GM13977 (cell line): ENCODE data around the gene LARP1.

Experiments used
- DNase-seq: peaks from one replicate; pipeline ENCODE4 v3.0.0; 2012; ENCODE audit warnings: low spot score
- CTCF ChIP-seq: IDR thresholded peaks from 2 replicates; pipeline ENCODE4 v1.5.1; 2012; ENCODE audit warnings: mild to moderate bottlenecking, control low read depth; ENCODE audit not compliant: insufficient read depth; ENCODE audit errors: extremely low read depth, missing control alignments
- in situ Hi-C: fragments of 300-500 bp; cut with MboI; formaldehyde crosslinking; loops from one replicate; pipeline ENCODE4 v1.12.0; 2022; ENCODE audit warnings: low sequenced_read_pairs, low pct_unique_long_range_greater_than_20kb, mixed read lengths, inconsistent platforms; ENCODE audit not compliant: unreplicated experiment

LARP1 gene

DNA sequence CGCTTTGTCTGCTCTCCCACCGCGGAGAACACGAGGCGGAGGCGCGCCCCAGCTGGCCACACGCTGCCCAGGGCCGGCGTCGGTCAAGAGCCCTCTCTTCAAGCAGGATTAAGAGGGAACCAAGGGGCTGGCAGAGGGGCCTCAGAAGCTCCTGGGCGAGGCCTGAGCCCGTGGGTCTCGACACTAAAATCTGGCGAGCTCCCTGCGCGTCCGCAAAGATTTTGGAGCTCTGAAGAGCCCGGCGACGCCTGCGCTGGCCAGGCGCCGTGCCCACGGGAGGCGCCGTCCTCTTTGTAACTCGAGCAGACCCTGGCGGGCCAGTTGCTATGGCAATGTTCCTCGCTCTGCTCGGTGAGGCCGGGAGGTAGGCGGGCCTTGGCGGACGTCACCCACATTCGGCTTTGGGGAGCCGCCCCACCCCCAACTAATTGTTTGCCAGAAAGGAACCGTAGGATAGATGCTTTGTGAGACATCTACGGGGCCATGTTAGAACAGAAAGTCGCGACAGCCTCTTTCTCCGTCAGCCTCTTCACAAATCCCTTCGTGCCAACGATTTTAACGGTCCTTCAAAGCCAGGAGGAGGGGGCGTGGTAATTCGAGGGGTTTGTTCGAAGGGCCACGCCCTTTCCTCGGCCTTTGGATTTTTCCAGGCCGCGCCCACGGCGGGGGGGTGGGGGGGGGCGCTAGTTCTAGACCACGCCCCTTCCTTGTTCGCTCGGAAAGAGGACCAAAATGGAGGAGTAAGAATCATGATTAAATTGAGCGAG lies 102.5 kb downstream of the LARP1 start:
- in situ Hi-C loops: no loop called here
- peak; percentile 19 for TF ChIP-seq CTCF
- peak; percentile 88 for DNase-seq

GRCh38 chr5:154858297-154858971 lies 103.3 kb downstream of the LARP1 start, which contains the start of gene CNOT8:
Gene CNOT8, plus strand, starts transcription at chr5:154858627. Its CDS starts 4,652 bp downstream, at chr5:154863279.
- in situ Hi-C loops: no loop called here
- DNase-seq: peak; percentile 92
- TF ChIP-seq CTCF: no peak

- no peak for DNase-seq
- in situ Hi-C loops: no loop called here
- TF ChIP-seq CTCF: no peak
Measured at GRCh38 chr5:154858972-154859871, 104.0 kb downstream of the LARP1 start.

DNA sequence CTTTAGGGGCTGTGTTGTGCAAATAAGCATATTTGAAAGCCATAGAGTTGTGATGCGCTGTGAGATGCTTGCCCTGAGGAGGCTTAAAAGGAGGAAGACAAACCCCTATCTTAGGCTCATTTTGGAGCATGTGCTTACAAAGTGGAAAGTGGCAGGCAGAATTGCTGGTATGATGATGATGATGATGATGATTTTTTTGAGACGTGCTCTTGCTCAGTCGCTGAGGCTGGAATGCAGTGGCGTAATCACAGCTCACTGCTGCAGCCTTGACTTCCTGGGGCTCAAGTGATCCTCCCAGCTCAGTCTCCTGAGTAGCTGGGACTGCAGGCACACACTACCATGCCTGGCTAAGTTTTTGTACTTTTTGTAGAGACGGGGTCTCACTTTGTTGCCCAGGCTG lies 104.9 kb downstream of the LARP1 start:
- no peak for DNase-seq
- TF ChIP-seq CTCF: no peak
- in situ Hi-C loops: no loop called here

- DNase-seq: no peak
Measured at GRCh38 chr5:154860765-154861164, 105.6 kb downstream of the LARP1 start.

More at GRCh38 chr5:154860765-154861164, 105.6 kb downstream of the LARP1 start:
- TF ChIP-seq CTCF: no peak
- in situ Hi-C loops: no loop called here
